OCI-M1 (cell line): ENCODE results near the gene MRNIP.

ENCODE experiments used
- DNase-seq: peaks from one replicate; lab custom pipeline; 2025; lab: John Stamatoyannopoulos, UW

MRNIP gene

DNA sequence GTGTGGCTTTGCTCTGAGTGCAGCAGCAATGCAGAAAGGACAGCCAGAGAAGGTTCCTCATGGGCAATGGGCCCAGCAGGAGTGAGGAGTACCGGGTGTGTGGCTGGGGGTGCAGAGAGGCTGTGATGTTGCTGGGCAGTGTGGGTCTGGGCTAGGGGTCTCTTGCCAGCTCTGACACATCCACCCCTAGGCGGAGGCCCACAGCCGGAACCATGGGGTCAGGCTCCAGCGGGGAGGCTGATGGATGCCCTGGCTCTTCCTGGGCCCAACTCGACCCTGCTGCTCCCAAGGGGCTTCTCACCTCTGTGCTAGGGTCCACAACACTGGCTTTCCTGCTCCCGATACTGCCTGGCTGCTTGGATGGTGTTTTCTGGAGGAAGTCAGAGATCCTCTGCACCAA is 29.2 kb upstream of the MRNIP start:
- no peak for DNase-seq

DNA sequence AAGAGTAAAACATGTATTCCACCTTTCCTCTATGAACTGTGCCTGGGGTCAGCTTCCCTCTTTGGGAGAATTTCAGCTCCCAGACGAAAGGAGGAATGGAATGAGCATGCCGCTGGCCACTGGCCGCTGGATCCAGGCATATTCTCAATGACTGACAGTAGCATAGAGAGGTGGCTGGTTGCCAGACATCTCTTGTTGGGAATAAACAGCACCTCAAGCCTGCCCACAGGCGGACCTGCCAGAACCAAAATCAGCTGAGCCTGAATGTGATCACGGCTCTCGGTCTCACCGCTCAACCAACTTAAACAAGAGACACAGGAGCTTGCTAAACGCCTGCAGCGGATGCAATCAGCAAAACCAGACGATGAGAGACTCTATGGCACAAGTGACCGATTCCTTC is 28.5 kb upstream of the MRNIP start:
- DNase-seq = no peak

- no peak for DNase-seq
Observed at GRCh38 chr5:179886190-179886911, 27.7 kb upstream of the MRNIP start.

- no peak for DNase-seq
Observed at GRCh38 chr5:179885491-179886090, 27.0 kb upstream of the MRNIP start.

- no peak for DNase-seq
Observed at GRCh38 chr5:179883163-179883562, 24.5 kb upstream of the MRNIP start.

DNA sequence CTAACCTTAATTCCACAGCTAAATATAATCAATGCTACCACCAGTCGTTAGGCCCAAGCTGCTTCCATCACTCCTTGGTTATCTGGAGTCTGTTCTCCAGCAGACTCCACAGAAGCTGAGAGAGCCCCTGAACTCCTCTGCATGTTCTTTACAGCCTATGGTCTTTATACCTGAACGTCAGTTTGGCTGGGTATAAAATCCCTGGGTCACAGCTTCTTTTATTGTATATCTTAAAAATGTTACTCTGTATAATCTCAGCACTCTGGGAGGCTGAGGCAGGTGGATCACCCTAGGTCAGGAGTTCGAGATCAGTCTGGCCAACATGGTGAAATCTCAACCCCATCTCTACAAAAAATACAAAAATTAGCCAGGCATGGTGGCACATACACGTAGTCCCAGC is 23.7 kb upstream of the MRNIP start:
- DNase-seq = no peak

GRCh38 chr5:179880848-179881590 is 22.4 kb upstream of the MRNIP start:
- no peak for DNase-seq

DNA sequence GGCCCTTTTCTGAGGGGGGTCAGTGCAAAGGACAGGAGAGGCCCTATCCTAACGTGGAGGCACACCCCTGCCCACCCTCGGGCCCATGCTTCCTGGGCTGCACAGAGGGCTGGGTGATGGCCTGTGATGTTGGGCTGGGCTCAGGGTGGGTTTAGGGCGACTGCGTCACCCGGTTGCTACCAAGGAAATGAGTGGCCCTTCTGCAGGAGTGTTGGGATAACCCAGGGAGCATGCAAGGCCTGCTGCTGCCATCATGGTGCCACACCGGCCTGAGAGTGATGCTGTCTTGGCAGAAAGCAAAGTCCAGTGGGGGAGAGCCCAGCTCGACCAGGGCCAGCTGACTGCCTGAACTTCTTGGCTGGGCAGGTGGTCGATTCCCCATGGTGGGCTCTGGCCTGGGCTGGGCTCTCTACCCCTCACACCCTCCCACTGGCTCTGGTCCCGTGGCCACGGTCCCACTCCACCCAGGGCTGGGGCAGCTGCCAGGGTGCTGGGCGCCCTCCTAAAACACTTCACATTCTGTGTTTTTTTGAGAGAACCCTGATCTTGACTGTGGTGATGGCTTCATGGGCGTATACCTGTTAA is 21.5 kb upstream of the MRNIP start:
- DNase-seq = no peak

GRCh38 chr5:179879690-179880010 is 21.0 kb upstream of the MRNIP start:
- no peak for DNase-seq

DNA sequence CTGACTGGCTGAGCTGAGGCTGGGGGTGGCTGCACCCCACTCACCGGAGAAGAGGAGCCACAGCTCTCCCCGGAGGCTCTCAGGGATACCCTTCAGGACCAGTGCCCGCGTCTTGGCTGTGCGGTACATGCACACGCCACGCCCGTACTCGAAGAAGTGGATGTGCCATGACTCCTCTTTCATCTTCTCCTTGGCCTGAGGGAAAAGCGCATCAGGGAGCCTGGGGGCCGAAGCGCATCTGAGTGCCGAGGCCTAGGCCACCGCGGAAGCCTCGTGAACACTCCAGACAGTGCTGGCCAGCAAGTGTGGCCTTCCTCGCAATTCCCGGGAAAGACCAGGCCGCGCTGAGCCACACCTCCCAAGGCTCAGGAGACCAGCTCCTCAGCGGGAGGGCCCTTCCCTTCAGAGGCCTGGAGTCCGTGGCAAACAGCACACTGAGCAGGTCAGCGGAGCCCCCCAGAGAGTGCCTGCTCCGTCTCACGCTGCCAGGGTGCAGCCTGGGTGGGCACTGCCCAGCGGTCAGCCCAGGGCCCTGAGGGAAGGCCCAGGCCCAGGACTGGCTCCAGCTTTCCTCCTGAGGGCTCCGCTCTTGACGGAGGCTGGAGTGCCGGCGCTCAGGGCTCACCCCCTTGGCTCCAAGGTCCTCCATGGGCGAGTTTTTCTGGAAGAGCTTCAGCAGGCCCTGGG is 20.5 kb upstream of the MRNIP start:
- DNase-seq = no peak

GRCh38 chr5:179878222-179879002 is 19.8 kb upstream of the MRNIP start:
- DNase-seq = no peak

DNA sequence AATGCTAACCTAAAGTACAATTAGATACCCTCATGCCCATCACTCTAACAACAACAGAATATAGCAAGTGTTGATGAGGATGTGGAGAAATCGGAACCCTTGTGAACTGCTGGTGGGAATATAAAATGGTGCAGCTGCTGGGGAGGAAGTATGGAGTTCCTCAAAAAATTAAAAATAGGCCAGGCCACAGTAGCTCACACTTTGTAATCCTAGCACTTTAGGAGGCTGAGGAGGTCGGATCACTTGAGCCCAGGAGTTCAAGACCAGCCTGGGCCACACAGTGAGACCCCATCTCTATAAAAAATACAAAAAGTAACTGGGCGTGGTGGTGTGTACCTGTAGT is 18.0 kb upstream of the MRNIP start:
- no peak for DNase-seq

DNA sequence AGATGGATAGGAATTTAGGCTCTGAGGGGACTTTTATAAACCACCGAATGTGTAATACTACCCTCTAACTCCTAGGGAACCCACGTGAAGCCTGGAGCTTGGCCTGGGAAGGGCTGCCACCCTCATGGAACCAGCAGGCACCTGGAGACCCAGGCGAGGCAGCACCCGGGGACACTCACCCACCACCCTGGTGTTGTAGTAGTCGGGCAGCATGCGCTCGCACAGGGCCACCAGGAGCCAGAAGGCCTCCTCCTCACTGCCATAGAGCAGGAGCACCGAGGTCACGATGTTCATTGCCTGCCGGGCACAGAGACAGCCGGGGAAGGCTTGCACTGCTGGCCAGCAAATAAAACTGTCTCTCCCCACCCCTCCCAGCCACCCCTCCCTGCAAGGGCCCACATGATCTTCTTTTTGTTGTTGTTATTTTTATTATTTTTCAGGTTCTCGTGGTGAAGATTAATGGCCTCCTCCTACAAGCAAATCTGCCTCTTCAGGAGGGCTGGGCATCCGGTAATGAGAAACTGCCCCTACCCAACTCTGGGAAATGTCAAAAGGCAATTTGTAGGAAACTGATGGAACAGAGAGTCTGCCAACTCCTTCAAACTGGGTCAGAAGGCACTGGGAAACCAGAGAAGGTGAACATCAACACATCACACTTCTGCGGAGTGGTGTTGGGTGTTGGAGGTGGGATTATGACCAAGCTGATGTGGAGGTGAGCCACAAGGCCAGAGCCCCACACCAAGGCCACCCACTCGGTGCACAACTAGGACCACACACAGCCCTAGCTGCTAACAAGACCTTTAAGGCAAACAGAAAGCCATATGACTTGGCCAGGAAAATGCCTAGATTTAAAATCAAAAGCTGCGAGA is 17.4 kb upstream of the MRNIP start:
- no peak for DNase-seq

DNA sequence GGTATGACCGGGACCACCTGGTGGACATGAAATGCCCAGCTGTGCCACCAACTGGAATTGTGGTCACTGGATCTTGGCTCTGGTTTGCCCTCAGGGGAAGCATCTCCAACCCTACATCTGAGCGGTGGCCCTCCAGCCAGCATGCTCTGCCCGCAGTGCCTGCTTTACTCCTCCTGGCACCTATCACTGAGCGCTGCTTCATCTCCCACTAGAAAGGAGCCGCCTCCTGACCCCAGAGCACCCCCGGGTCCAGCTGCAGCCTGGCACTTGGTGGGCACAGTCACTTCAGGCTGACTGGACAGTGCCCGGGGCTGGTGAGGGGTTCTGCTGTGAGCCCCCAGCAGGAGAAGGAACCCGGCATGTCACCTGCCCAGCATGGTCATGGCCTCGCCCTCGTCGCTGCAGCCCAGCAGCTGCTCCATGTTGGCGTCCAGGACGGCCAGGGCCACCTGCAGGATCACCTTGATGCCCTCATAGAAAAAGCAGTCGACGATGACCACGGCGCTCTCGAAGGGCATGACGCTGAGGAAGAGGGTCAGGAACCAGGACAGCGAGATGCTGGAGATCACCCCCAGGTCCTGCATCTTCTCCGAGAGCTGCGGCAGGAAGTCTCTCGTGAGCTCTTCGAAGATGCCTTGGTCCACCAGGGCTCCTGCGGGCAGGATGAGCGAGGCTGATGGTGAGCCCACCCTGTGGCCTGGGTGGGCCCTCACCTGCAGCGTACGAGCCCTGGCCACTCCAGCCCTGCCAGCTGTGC is 16.1 kb upstream of the MRNIP start:
- no peak for DNase-seq

DNA sequence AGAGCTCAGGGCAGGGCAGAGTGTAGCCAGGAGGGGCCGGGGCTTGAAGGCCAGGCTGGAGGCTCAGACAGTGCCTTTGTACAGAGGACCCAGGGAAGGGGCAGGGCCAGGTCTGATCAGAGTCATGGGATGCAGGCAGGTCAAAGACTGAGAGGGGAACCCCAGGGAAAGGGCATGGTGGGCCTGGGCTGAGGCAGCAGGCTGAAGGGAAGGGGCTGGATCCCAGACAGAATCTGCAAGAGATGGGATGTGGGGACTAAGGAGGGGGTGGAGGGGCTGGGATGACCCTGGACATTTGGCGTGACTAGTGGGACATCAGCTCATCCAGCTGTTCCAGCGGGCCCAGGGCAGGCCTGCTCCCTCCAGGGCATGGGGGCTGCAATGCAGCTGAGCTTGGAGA is 15.5 kb upstream of the MRNIP start:
- no peak for DNase-seq

GRCh38 chr5:179873588-179874110 is 15.0 kb upstream of the MRNIP start:
- DNase-seq = no peak

DNA sequence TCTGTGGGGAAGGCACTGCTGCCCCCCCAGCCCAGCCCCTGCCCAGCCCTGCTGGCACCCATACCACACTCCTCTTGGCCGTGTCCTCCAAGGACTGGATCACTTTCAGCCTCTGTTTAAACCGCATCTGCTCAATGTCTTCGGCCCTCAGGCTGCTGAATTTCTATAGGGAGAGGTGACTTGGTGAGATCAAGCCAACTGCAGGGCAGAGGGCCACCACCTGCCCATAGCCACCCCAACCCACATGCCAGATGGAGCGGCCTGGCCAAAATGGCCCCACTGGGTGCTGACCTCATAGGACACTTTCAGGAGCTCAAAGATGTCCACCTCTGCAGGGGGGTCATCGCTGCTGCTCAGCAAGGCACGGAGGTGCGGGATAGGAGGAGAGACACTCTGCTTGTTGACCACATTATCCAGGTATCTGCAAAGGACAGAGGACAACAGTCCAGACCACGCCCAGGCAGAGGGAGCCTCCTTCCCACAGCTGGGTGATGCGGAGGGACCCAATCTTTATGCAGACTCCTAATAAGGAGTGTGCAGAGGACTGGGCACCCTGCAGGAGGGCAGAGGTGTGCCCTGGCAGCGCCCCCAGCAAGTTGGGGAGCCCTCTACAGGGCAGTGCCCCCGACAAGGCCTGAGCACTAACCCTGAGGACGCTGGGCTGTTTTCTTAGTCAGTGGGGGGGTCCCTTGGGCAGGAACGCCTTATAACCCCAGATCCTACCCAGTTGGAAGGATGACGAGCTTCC is 14.4 kb upstream of the MRNIP start:
- DNase-seq = no peak

- no peak for DNase-seq
Observed at GRCh38 chr5:179872055-179872827, 13.6 kb upstream of the MRNIP start.
